Measurements from ENCODE around the gene PRKCE. TPM values are rescaled to one million over a fixed set of nuclear protein-coding genes. Genes with fewer than 3 reads are reported as not detected.

PRKCE gene
- total RNA-seq, 1 donor from 2014 or later: 18.4 TPM

- H3K27ac Mint-ChIP-seq: no peak overlapping the region
- H3K36me3 Mint-ChIP-seq: no peaks in the 10 kb centered on the region
- DNase-seq (ENCODE audit: low spot score in 2 of 2, unreplicated experiment in 2 of 2): no peak
- H3K27me3 Mint-ChIP-seq (ENCODE audit: low read depth): no peaks in the 10 kb centered on the region
- H3K4me1 Mint-ChIP-seq: no peaks in the 10 kb centered on the region
- TF ChIP-seq, protein P1, sequence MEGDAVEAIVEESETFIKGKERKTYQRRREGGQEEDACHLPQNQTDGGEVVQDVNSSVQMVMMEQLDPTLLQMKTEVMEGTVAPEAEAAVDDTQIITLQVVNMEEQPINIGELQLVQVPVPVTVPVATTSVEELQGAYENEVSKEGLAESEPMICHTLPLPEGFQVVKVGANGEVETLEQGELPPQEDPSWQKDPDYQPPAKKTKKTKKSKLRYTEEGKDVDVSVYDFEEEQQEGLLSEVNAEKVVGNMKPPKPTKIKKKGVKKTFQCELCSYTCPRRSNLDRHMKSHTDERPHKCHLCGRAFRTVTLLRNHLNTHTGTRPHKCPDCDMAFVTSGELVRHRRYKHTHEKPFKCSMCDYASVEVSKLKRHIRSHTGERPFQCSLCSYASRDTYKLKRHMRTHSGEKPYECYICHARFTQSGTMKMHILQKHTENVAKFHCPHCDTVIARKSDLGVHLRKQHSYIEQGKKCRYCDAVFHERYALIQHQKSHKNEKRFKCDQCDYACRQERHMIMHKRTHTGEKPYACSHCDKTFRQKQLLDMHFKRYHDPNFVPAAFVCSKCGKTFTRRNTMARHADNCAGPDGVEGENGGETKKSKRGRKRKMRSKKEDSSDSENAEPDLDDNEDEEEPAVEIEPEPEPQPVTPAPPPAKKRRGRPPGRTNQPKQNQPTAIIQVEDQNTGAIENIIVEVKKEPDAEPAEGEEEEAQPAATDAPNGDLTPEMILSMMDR (IDR thresholded peaks at IDR 0.05; ENCODE audit: unreplicated experiment): no peak
- H3K4me3 Mint-ChIP-seq: no peak overlapping the region
- H3K9me3 Mint-ChIP-seq: no peaks in the 10 kb centered on the region
These were observed 301.1 kb downstream of the PRKCE start for GRCh38 chr2:45952591-45952990.

DNA sequence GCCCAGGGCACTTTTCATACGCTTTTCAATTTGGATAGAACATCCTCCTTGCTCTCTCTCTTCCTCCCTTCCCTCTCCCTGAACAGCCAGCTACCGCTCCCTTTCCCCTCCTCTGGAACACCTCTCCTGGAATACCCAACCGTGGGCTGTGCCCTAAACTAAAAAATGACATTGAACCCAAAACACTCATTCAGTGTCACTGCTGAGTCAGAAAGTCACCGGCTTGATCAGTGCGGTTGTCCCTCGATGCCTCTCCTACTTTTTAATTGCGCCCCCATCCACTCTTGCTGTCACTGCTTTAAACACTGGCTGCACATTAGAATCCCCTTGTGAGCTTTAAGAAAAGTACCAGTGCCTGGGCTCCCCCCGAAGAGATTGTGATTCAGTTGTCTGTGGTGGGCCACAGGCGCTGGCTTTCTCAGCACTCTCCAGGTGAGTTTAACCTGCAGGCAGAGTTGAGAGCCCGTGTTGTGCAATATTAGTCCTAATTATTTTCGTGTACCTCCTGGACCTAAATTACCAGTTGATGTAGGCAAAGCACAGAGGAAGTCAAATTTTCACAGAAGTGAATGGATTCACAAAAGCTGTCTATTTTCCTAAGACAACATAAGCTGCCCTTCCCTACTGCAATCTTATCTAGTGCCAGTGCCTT lies 302.0 kb downstream of the PRKCE start:
- no peaks in the 10 kb centered on the region for H3K4me1 Mint-ChIP-seq
- no peak overlapping the region for H3K27ac Mint-ChIP-seq
- H3K36me3 Mint-ChIP-seq: no peaks in the 10 kb centered on the region
- H3K27me3 Mint-ChIP-seq (ENCODE audit: low read depth): no peaks in the 10 kb centered on the region
- no peak for DNase-seq (ENCODE audit: low spot score in 2 of 2, unreplicated experiment in 2 of 2)
- H3K4me3 Mint-ChIP-seq: no peak overlapping the region
- TF ChIP-seq, protein P1 (IDR thresholded peaks at IDR 0.05; ENCODE audit: unreplicated experiment): no peak
- no peaks in the 10 kb centered on the region for H3K9me3 Mint-ChIP-seq

GRCh38 chr2:45954233-45954850 lies 302.9 kb downstream of the PRKCE start:
- no peak overlapping the region for H3K27ac Mint-ChIP-seq
- no peak overlapping the region for H3K4me3 Mint-ChIP-seq
- no peak for DNase-seq (ENCODE audit: low spot score in 2 of 2, unreplicated experiment in 2 of 2)
- no peaks in the 10 kb centered on the region for H3K36me3 Mint-ChIP-seq
- TF ChIP-seq, protein P1 (IDR thresholded peaks at IDR 0.05; ENCODE audit: unreplicated experiment): no peak
- H3K27me3 Mint-ChIP-seq (ENCODE audit: low read depth): no peaks in the 10 kb centered on the region
- H3K4me1 Mint-ChIP-seq: no peaks in the 10 kb centered on the region
- no peaks in the 10 kb centered on the region for H3K9me3 Mint-ChIP-seq

DNA sequence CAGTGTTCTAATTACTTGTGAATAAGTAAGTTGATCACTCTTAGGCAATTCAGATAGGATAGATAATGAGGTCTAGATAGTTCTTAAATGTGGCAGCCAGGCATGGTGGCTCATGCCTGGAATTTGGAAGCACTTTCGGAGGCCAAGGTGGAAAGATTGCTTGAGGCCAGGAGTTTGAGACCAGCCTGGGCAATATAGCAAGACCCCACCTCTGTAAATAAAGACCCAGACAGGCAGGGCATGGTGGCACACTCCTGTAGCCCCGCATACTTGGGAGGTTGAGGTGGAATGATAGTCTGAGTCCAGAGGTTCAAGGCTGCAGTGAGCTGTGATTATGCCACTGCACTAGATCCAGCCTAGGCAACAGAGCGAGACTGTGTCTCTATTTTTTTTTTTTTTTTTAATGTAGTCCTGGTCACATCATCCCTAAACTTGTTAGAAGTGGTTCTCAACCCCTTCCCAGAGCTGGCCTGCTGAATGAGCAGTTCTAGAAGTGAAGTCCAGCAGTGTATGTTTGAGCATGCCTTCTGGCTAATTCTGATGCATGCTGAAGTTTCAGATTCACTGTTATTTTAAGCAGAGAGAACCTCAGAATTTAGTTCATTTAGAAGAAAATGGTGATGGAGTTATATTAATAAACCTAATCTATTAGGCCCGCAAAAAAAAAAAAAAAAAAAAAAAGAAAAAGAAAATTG lies 306.2 kb downstream of the PRKCE start:
- H3K4me1 Mint-ChIP-seq: peaks cover 19% of the 10 kb centered on the region
- no peak overlapping the region for H3K4me3 Mint-ChIP-seq
- H3K27me3 Mint-ChIP-seq (ENCODE audit: low read depth): no peaks in the 10 kb centered on the region

DNA sequence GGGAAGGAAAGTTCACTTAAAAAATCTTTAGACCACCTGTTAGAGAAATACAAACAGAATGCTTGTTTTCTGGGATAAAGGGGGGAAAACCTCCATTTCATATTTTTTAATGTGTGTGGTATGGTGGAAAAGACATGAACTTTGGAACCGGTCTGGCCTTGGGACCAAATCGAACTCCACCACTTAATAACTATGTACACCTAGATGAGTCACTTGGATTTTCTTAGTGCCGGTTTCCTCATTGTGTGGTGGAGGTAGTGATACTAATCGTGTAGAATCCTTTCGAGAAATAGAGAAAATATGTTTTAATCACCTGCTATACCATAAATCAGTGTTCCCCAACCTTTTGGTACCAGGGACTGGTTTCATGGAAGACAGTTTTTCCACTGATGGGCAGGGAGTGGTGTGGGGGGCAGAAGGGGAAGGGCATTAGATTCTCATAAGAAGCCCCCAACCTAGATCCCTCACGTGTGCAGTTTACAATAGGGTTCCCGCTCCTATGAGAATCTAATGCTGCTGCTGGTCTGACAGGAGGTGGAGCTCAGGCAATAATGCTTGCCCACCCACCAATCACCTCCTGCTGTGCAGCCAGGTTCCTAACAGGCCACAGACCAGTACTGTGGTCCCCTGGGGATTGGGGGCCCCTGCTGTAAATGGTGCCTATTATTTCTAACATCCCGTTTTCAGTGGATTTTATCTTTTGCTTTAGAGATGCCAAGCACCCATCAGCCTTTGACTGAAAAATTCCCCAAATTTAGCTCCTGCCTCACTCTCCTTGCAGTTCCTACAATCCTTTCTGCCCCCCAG lies 308.8 kb downstream of the PRKCE start:
- H3K9me3 Mint-ChIP-seq: no peaks in the 10 kb centered on the region
- no peak for DNase-seq (ENCODE audit: low spot score in 2 of 2, unreplicated experiment in 2 of 2)
- TF ChIP-seq, protein P1 (IDR thresholded peaks at IDR 0.05; ENCODE audit: unreplicated experiment): no peak

More for the DNA sequence above, 306.2 kb downstream of the PRKCE start:
- Mint-ChIP-seq H3K9me3 (no peaks in the 10 kb centered on the region), H3K36me3 (no peaks in the 10 kb centered on the region), H3K27ac (no peak overlapping the region)
- TF ChIP-seq, protein P1 (IDR thresholded peaks at IDR 0.05; ENCODE audit: unreplicated experiment): no peak
- no peak for DNase-seq (ENCODE audit: low spot score in 2 of 2, unreplicated experiment in 2 of 2)

More for the DNA sequence above, 308.8 kb downstream of the PRKCE start:
- no peak overlapping the region for H3K4me3 Mint-ChIP-seq
- no peaks in the 10 kb centered on the region for H3K27me3 Mint-ChIP-seq (ENCODE audit: low read depth)
- H3K36me3 Mint-ChIP-seq: no peaks in the 10 kb centered on the region
- peaks cover 32% of the 10 kb centered on the region for H3K4me1 Mint-ChIP-seq
- H3K27ac Mint-ChIP-seq: no peak overlapping the region

Data from mesothelial cell of epicardium (in vitro differentiated cells).